Esophagus squamous epithelium (tissue), 4 donors: ENCODE results near the gene MYO3B.

Experiments
- CTCF ChIP-seq, 6 experiments: fragments of 450-650 bp in 4 of 6; fragments of 200-600 bp in 2 of 6; sonication (generic) in 2 of 6; IDR thresholded peaks; one replicate each; pipeline ENCODE4 v1.5.1; 2016 to 2019; ENCODE audit warnings: antibody characterized with exemption in 6 of 6, mild to moderate bottlenecking in 4 of 6, moderate library complexity in 4 of 6
- POLR2A ChIP-seq, 4 donors: fragments of 450-650 bp; IDR thresholded peaks; one replicate each; pipeline ENCODE4 v1.6.1; 2017; ENCODE audit warnings: antibody characterized with exemption in 4 of 4, mild to moderate bottlenecking in 4 of 4, moderate library complexity in 3 of 4

DNA sequence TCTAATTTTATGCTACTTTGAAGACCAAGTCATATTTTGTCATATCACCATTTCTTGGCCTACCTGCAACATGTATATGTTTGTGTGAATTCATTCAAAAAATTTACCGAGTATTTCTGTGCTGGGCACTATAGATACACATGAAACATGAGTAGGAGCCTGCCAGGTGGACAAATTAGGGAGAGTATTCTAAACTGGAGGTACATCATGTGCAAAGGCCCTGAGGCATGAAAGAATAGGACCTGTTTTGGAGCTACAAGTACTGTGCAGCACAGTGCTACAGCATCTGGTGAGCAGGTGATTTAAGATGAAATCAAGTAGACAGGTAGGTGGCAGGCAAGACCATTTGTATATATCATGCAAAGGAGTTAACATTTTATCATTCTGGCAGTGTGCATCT is 152.9 kb downstream of the MYO3B start:
- TF ChIP-seq CTCF (IDR thresholded peaks at IDR 0.05) (no peak), POLR2A (IDR thresholded peaks at IDR 0.05) (no peak)
